T-helper 2 cell treated with Interferon-gamma antibody and Interleukin-4, amounts not matched to agents 5 μg/mL and 100 μg/mL, for 36 hours (primary cell): ENCODE measurements around the gene ODAD4.
"Not testable (repeated sequence)": the region's sequence is repeated elsewhere in the genome, so short reads cannot be mapped to it uniquely, and the experiment has no call there.

Source experiments
- DNase-seq: peaks from one replicate; pipeline ENCODE4 v3.0.0; 2021; ENCODE audit warnings: low spot score
- H3K27ac Mint-ChIP-seq: one replicate; pipeline ENCODE4 v1.8.0; 2021; ENCODE audit warnings: mild to moderate bottlenecking, mixed read lengths
- H3K27me3 Mint-ChIP-seq: one replicate; pipeline ENCODE4 v1.8.0; 2021; ENCODE audit warnings: low read depth, mixed read lengths
- H3K36me3 Mint-ChIP-seq: one replicate; pipeline ENCODE4 v1.8.0; 2021; ENCODE audit warnings: low read depth, mixed read lengths
- H3K4me1 Mint-ChIP-seq: one replicate; pipeline ENCODE4 v1.8.0; 2021; ENCODE audit warnings: low read depth, mixed read lengths
- H3K4me3 Mint-ChIP-seq: one replicate; pipeline ENCODE4 v1.8.0; 2022; ENCODE audit warnings: mild to moderate bottlenecking, moderate library complexity, mixed read lengths
- H3K9me3 Mint-ChIP-seq: one replicate; pipeline ENCODE4 v1.8.0; 2021; ENCODE audit warnings: mixed read lengths

ODAD4 gene

GRCh38 chr17:42000413-42001133 lies 70.2 kb downstream of the ODAD4 start:
- no peak overlapping the region for H3K27ac Mint-ChIP-seq
- H3K4me3 Mint-ChIP-seq = no peak overlapping the region
- peaks cover 34% of the 10 kb centered on the region for H3K36me3 Mint-ChIP-seq
- no peaks in the 10 kb centered on the region for H3K27me3 Mint-ChIP-seq
- no peaks in the 10 kb centered on the region for H3K9me3 Mint-ChIP-seq
- no peak for DNase-seq
- peaks cover 7% of the 10 kb centered on the region for H3K4me1 Mint-ChIP-seq

- Mint-ChIP-seq H3K4me3 (no peak overlapping the region), H3K9me3 (no peaks in the 10 kb centered on the region), H3K4me1 (peaks cover 7% of the 10 kb centered on the region), H3K27ac (no peak overlapping the region), H3K36me3 (peaks cover 26% of the 10 kb centered on the region), H3K27me3 (no peaks in the 10 kb centered on the region)
- DNase-seq = no peak
These were observed 71.3 kb downstream of the ODAD4 start for GRCh38 chr17:42001729-42002128.

- Mint-ChIP-seq H3K27ac (no peak overlapping the region), H3K9me3 (no peaks in the 10 kb centered on the region), H3K4me1 (peaks cover 7% of the 10 kb centered on the region), H3K36me3 (peaks cover 23% of the 10 kb centered on the region), H3K4me3 (no peak overlapping the region), H3K27me3 (no peaks in the 10 kb centered on the region)
- no peak for DNase-seq
These were observed 71.9 kb downstream of the ODAD4 start for GRCh38 chr17:42002175-42002791.

- no peaks in the 10 kb centered on the region for H3K9me3 Mint-ChIP-seq
- H3K4me3 Mint-ChIP-seq = no peak overlapping the region
- peaks cover 7% of the 10 kb centered on the region for H3K4me1 Mint-ChIP-seq
- DNase-seq = no peak
- H3K27me3 Mint-ChIP-seq = no peaks in the 10 kb centered on the region
- peaks cover 23% of the 10 kb centered on the region for H3K36me3 Mint-ChIP-seq
- H3K27ac Mint-ChIP-seq = no peak overlapping the region
These were observed 72.4 kb downstream of the ODAD4 start for GRCh38 chr17:42002792-42003301.

- Mint-ChIP-seq H3K27me3 (no peaks in the 10 kb centered on the region), H3K36me3 (peaks cover 19% of the 10 kb centered on the region), H3K4me3 (no peak overlapping the region), H3K4me1 (peaks cover 14% of the 10 kb centered on the region), H3K27ac (no peak overlapping the region), H3K9me3 (no peaks in the 10 kb centered on the region)
- DNase-seq = no peak
These were observed 74.7 kb downstream of the ODAD4 start for GRCh38 chr17:42005166-42005565.

GRCh38 chr17:42009170-42009569 lies 78.8 kb downstream of the ODAD4 start:
- no peaks in the 10 kb centered on the region for H3K27me3 Mint-ChIP-seq
- H3K27ac Mint-ChIP-seq = no peak overlapping the region
- no peaks in the 10 kb centered on the region for H3K9me3 Mint-ChIP-seq
- no peak overlapping the region for H3K4me3 Mint-ChIP-seq
- H3K4me1 Mint-ChIP-seq = peaks cover 30% of the 10 kb centered on the region
- no peak for DNase-seq
- H3K36me3 Mint-ChIP-seq = peaks cover 17% of the 10 kb centered on the region

- Mint-ChIP-seq H3K36me3 (peaks cover 17% of the 10 kb centered on the region), H3K4me1 (peaks cover 31% of the 10 kb centered on the region)
- H3K27me3 Mint-ChIP-seq, H3K4me3 Mint-ChIP-seq, H3K27ac Mint-ChIP-seq, DNase-seq, H3K9me3 Mint-ChIP-seq: not testable (repeated sequence)
These were observed 79.9 kb downstream of the ODAD4 start for GRCh38 chr17:42010266-42010680.

- Mint-ChIP-seq H3K4me3 (no peak overlapping the region), H3K9me3 (no peaks in the 10 kb centered on the region), H3K27me3 (no peaks in the 10 kb centered on the region), H3K27ac (peak overlapping the region; percentile 26), H3K4me1 (peaks cover 35% of the 10 kb centered on the region), H3K36me3 (peaks cover 17% of the 10 kb centered on the region)
- DNase-seq = no peak
These were observed 80.6 kb downstream of the ODAD4 start for GRCh38 chr17:42010898-42011516.

- H3K27ac Mint-ChIP-seq, DNase-seq, H3K9me3 Mint-ChIP-seq, H3K27me3 Mint-ChIP-seq, H3K4me3 Mint-ChIP-seq: not testable (repeated sequence)
- H3K36me3 Mint-ChIP-seq = peaks cover 23% of the 10 kb centered on the region
- H3K4me1 Mint-ChIP-seq = peaks cover 36% of the 10 kb centered on the region
These were observed 81.9 kb downstream of the ODAD4 start for GRCh38 chr17:42012363-42012762.

GRCh38 chr17:42013740-42014139 lies 83.3 kb downstream of the ODAD4 start:
- not testable (repeated sequence) for H3K4me3 Mint-ChIP-seq, H3K9me3 Mint-ChIP-seq, H3K27ac Mint-ChIP-seq, H3K27me3 Mint-ChIP-seq, DNase-seq
- Mint-ChIP-seq H3K4me1 (peaks cover 46% of the 10 kb centered on the region), H3K36me3 (peaks cover 23% of the 10 kb centered on the region)
